ENCODE measurements around the gene C11orf68.
A peak's percentile ranks its signal among the peaks of the same experiment; 100 is the strongest.
"Not testable (repeated sequence)": the region's sequence is repeated elsewhere in the genome, so short reads cannot be mapped to it uniquely, and the experiment has no call there.

Gene C11orf68

DNA sequence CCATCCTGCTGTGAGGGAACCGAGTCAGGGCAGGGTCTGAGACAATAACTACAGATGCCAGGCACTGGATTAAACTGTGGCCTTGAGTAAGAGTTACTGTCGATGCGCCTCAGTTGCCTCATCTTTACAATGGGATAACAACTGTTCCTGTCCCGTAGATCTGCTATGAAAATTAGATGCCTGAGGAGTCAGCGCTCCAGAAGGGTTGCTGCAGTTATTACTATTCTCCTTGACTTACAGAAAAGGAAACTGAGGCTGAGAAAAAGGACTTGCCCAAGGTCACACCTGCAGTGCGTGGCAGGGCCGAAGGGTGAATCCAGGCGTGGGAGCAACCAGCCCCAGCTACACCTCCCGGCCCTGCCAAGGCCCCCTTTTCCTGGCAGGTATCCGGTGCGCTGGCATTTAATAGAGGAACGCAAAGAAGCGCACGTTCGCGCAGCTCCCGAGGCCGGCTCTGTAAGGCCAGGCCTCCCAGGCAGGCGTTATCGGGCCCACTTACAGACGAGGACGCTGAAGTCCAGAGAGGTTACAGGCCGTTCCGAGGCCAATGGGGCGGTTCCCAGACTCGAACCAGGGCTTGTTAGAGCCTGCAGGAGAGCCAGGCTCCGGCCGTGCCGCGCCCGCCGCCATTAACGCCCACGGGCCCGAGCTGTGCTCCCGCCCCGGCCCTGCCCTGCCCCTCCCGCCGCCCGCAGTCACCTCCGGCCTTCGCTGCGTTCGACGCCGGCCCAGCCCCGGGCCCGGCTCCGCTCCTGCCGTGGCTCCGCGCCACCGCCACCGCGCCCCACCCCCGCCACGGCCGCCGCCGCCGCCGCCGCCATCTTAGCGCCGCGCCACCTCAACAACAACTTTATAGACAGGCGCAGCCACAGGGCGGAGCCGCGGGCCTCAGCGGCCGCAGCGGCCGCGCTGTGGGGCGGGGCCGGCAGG lies at the start of gene C11orf68:
C11orf68 (minus strand) TSS at position 852 of the 930 bp plus-strand sequence; CDS start at position 821, 31 bp downstream.
- no peak for DNase-seq (ENCODE audit: low spot score)

DNA sequence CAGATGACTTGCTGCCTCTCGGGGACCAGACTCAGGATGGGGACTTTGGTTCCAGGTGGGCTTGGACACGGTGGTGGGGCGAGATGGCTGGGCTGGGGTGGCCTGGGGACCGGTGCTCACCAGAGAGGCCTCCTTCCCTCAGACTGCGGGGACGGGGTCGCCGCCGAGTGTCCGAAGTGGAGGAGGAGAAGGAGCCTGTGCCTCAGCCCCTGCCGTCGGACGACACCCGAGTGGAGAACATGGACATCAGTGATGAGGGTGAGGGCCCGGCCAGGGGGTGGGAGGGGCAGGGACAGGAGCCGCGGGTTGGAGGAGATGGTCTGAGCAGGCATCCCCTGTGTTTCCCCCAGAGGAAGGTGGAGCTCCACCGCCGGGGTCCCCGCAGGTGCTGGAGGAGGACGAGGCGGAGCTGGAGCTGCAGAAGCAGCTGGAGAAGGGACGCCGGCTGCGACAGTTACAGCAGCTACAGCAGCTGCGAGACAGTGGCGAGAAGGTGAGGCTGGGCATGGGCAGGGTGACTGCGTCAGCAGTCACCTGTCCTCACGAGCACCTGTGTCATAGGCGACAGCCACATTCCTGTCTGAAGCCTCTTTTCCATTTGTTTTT lies 48.6 kb upstream of the C11orf68 start:
- no peak for DNase-seq (ENCODE audit: low spot score)

GRCh38 chr11:65965986-65966762 lies 47.3 kb upstream of the C11orf68 start:
- no peak for DNase-seq (ENCODE audit: low spot score)

- DNase-seq (ENCODE audit: low spot score), result no peak
Measured at GRCh38 chr11:65964906-65965305, 46.0 kb upstream of the C11orf68 start.

DNA sequence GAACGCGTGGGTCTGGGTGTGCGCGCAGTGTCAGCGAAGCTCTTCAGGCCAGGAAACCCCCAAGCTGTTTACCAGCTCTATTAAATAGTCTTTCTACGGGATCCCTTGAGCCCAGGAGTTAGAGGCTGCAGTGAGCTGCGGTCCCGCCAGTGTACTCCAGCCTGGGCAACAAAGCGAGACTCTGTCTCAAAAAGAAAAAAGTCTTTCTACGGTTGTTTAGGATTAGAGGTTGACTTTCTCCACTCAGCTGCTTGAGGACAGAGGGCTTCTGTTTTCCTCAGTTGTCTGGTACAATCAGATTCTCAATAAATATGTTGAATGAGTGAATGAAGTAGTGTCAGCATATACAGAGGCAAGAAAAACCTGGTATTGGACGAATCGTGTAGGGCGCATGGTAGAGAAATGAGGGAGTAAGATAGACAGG lies 43.3 kb upstream of the C11orf68 start:
- no peak for DNase-seq (ENCODE audit: low spot score)

DNA sequence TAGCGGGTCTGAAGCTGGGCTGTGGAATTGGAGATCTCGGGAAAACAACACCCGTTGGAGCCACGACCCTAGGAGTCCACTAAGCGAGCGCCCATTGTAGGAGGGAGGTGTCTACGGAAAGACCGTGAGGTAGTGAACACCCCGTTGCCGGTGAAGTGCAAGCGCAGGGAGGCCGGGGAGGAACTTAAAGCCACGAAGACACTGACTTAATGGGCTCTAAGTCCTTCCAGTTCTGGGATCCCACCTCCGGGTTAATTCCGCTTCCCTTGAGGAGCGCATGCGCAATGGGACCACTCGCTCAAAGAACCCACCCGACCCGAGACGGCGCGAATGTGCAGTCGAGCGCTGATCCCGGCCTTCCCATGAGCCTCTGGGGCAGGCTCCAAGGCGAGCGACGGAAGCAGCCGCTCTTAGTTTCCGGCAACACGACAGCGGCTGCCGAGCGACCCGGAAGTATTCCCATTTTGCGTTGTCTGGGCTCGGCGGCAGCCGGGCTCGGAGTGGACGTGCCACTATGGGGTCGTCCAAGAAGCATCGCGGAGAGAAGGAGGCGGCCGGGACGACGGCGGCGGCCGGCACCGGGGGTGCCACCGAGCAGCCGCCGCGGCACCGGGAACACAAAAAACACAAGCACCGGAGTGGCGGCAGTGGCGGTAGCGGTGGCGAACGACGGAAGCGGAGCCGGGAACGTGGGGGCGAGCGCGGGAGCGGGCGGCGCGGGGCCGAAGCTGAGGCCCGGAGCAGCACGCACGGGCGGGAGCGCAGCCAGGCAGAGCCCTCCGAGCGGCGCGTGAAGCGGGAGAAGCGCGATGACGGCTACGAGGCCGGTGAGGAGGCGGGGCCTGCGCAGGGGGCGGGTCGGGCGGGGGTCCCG lies 42.6 kb upstream of the C11orf68 start, which contains the start of gene SART1:
SART1 (plus strand) TSS at position 468 of the 874 bp plus-strand sequence; CDS start at position 515, 47 bp downstream.
- peak; percentile 99 for DNase-seq (ENCODE audit: low spot score)

DNA sequence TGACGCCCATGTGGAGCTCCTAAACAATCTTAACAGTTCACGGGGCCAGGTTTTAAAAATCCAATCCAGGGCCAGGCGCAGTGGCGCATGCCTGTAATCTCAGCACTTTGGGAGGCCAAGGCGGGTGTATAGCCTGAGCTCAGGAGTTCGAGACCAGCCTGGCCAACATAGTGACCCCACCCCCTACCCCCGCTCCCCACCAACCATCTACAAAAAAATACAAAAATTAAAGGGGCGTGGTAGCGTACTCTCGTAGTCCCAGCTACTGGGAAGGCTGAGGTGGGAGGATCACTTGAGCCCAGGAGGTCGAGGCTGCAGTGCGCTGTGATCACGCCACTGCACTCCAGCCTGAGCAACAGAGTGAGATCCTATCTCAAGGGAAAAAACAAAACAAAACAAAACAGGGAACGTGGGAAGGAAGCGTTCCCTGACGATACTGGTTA lies 42.0 kb upstream of the C11orf68 start:
- DNase-seq (ENCODE audit: low spot score), result no peak

DNA sequence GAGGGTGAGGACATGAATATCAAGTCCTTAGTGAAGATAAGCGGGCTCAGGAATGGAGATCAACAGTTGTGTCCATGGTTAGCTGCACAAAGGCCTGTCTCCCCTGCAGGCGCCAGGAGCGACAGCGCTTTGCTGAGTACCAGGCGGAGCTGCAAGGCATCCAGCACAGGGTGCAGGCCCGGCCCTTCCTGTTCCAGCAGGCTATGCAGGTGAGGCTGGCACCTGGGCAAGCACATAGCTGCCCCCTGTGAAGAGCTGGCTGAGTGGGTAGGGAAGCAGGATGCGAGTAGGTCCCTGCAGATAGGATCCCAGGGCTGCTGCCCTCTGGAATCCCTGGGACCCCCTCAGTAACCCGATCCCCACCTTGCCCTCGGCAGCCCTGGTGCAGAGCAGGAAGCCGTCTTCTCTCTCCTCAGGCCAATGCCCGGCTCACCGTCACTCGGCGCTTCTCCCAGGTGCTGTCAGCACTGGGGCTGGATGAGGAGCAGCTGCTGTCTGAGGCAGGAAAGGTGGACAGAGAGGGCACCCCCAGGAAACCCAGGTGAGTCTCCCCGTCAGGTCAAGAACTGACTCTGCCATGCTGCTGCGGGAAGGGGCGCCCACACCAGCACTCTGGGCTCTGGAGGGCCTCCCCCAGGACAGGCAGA lies 40.0 kb upstream of the C11orf68 start:
- no peak for DNase-seq (ENCODE audit: low spot score)

DNA sequence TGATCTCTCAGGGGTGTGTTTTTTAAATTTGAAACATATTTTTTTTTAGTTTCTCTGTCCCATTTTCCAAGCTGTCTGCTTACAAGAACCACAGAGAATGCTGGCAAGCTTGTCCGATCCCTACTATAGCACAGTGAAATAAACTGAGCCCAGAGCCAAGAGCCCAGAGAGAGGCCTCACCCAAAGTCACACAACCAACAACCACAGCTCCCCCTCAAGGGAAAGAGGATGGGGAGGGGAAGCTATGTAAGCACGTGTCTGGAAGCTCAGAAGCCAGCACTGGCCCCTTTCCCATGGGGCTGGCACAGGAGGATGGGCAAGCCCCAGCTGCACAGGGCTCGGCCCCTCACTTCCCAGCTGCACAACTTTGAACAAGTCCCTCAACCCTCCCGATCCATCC lies 39.4 kb upstream of the C11orf68 start:
- no peak for DNase-seq (ENCODE audit: low spot score)

- DNase-seq (ENCODE audit: low spot score), result no peak
Measured at GRCh38 chr11:65954771-65955170, 35.9 kb upstream of the C11orf68 start.

DNA sequence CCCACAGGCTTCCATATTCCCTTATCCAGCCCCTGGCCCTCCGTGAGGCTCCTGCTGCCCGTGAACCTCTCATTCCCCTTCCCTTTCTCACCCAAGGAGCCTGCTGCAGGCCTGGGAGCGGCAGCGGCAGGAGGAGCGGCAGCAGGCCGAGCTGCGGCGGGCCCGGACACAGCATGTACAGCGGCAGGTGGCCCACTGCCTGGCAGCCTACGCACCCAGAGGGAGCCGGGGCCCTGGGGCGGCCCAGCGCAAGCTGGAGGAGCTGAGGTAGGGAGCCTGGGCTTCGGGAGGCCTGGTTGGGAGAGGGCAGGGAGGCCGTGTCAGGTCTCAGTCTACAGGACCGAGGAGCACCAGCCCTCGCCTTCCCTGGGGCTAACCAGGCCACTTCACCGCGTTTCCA lies 34.6 kb upstream of the C11orf68 start:
- DNase-seq (ENCODE audit: low spot score), result no peak

DNA sequence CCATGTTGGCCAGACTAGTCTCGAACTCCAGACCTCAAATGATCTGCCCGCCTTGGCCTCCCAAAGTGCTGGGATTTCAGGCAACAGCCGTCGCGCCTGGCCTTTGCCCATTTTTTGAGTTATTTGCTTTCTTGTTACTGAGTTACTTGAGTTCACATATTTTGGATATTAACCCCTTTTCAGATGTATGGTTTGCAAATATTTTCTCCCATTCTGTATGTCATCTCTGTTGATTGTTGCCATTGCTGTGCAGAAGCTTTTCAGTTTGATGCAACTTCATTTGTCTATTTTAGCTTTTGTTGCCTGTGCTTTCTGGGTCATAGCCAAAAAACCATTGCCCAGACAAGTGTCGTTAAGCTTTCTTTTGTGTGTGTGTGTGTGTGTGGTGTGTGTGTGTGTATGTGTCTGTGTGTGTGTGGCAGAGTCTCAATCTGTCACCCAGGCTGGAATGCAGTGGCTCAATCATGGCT lies 33.2 kb upstream of the C11orf68 start:
- no peak for DNase-seq (ENCODE audit: low spot score)

DNA sequence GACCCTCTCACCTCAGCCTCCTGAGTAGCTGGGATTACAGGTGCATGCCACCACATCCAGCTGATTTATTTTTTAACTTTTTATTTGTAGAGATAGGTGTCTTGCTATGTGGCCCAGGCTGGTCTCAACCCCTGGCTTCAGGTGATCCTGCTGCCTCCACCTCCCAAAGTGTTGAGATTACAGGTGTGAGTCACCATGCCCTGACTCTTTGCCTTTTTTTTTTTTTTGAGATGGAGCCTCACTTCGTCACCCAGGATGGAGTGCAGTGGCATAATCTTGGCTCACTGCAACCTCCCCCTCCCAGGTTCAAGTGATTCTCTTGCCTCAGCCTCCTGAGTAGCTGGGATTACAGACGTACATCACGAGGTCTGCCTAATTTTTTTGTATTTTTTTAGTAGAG lies 32.8 kb upstream of the C11orf68 start:
- not testable (repeated sequence) for DNase-seq (ENCODE audit: low spot score)

GRCh38 chr11:65950711-65951110 lies 31.8 kb upstream of the C11orf68 start:
- DNase-seq (ENCODE audit: low spot score), result not testable (repeated sequence)

GRCh38 chr11:65947603-65948125 lies 28.8 kb upstream of the C11orf68 start:
- DNase-seq (ENCODE audit: low spot score), result no peak

DNA sequence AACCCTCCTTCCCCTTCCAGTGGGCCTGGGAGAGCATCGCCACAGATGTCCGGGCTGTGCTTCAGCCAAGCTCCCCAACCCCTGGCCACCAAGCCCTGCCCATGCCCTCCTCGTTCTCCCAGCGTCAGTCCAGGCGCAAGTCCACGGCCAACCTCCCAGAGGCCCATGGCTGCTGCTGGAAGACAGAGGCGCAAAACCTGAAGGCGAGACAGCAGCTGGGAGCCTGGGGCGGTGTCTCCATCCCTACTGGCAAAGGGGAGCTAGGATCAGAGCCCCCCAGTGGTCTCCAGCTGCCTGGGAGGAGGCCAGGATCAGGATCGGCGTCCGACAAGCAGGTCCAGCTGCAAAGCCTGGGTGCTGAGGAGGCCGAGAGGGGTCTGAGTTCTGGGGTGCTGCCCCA lies 28.3 kb upstream of the C11orf68 start:
- no peak for DNase-seq (ENCODE audit: low spot score)

- no peak for DNase-seq (ENCODE audit: low spot score)
Measured at GRCh38 chr11:65946655-65947054, 27.8 kb upstream of the C11orf68 start.

DNA sequence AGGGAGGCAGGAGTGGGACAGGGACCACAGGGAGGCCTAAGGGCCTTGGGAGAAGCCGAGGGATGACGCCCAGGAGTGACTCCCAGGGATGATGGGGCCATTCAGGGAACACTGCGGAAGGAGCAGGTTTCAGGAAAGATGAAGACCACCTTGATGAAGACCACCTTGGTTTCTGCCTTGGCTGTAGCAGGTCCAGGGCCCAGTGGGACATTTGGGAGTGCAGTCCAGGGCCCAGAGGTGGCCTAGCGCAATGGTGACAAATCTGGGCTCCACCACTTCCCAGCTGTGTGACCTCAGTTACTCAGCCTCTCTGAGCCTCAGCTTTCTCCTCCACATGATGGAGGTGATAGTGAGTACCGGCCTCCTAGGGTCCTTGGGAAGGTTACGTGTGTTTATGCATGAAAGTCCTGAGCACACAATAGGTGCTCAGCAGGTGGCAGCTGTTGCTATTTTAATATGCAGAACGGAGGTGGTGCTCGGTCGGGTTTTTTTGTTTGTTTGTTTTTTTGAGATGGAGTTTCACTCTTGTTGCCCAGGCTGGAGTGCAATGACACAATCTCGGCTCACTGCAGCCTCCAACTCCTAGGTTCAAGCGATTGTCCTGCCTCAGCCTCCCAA lies 27.2 kb upstream of the C11orf68 start:
- no peak for DNase-seq (ENCODE audit: low spot score)

DNA sequence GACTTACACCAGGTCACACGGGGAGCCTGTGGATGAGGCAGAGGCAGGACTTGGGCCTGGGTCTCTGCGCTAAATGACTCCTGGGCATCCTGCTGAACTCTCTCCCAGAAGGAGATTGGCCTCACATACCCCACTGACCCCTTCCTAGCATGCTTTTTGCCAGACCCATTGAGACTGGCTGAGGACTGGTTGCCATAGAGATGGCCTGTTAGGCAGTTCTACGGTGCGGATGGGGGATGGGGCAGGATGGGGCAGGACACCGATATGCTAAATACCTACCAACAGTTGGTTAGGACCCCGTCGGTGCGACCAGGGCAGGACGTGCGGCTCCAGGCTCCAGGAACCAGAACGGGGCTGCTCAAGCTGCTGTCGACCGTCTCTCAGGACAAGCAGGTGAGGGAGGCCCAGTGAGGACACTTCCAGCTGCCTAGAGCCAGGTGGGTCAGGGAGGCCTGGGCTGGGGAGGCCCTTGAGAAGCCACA lies 26.6 kb upstream of the C11orf68 start, which contains the start of gene TSGA10IP:
TSGA10IP (plus strand) TSS at position 51 of the 482 bp plus-strand sequence; CDS start at position 247, 196 bp downstream.
- peak; percentile 77 for DNase-seq (ENCODE audit: low spot score)

GRCh38 chr11:65944767-65945166 lies 25.9 kb upstream of the C11orf68 start:
- no peak for DNase-seq (ENCODE audit: low spot score)
